ENCODE results near the gene SLC39A11. TPM values are rescaled to one million over a fixed set of nuclear protein-coding genes. Genes with fewer than 3 reads are reported as not detected.

SLC39A11 gene
- polyA plus RNA-seq, 1 donor from 2014 or later = 8.0 TPM

- Histone ChIP-seq H4K20me1 (ENCODE audit: insufficient read depth) (no peaks in the 10 kb centered on the region), H2AFZ (ENCODE audit: low read depth, low read length) (no peak overlapping the region), H3K4me2 (ENCODE audit: low read length) (no peak overlapping the region), H3F3A (ENCODE audit: insufficient read depth, low read length, poor library complexity, severe bottlenecking) (no peaks in the 10 kb centered on the region), H3K27ac (ENCODE audit: low read length) (no peak overlapping the region), H3K9me3 (ENCODE audit: low read length) (no peaks in the 10 kb centered on the region), H3K36me3 (ENCODE audit: insufficient read depth, low read length) (no peaks in the 10 kb centered on the region), H3K27me3 (ENCODE audit: insufficient read depth, low read depth, low read length) (no peaks in the 10 kb centered on the region), H3K9ac (ENCODE audit: low read length) (no peak overlapping the region), H3K79me2 (replicated peaks; ENCODE audit: insufficient read depth, low read length) (no peaks in the 10 kb centered on the region), H3K4me3 (ENCODE audit: low read length) (no peak overlapping the region), H3K9me2 (ENCODE audit: insufficient read depth, low read length) (no peaks in the 10 kb centered on the region)
- TF ChIP-seq CTCF (IDR thresholded peaks at IDR 0.05; ENCODE audit: poor library complexity, severe bottlenecking) = no peak
- no peak for TF ChIP-seq EP300 (conservative IDR thresholded peaks at IDR 0.05; ENCODE audit: poor library complexity, severe bottlenecking)
- TF ChIP-seq SMC3 (conservative IDR thresholded peaks at IDR 0.05; ENCODE audit: poor library complexity) = no peak
- TF ChIP-seq REST (IDR thresholded peaks at IDR 0.05; ENCODE audit: borderline replicate concordance) = no peak
- TF ChIP-seq TAF1 (IDR thresholded peaks at IDR 0.05; ENCODE audit: low read depth) = no peak
- TF ChIP-seq EZH2 (IDR thresholded peaks at IDR 0.05; ENCODE audit: borderline replicate concordance, insufficient read depth, low read length, poor library complexity, severe bottlenecking) = no peak
- no peak for TF ChIP-seq POLR2AphosphoS5 (IDR thresholded peaks at IDR 0.05)
- TF ChIP-seq MXI1 (conservative IDR thresholded peaks at IDR 0.05; ENCODE audit: poor library complexity, severe bottlenecking) = no peak
- no peak for TF ChIP-seq RAD21 (conservative IDR thresholded peaks at IDR 0.05)
These were observed 368.8 kb downstream of the SLC39A11 start for GRCh38 chr17:72723711-72724110.

GRCh38 chr17:72720494-72720825 lies 372.0 kb downstream of the SLC39A11 start:
- TF ChIP-seq REST (IDR thresholded peaks at IDR 0.05; ENCODE audit: borderline replicate concordance) = no peak
- no peak for TF ChIP-seq RAD21 (conservative IDR thresholded peaks at IDR 0.05)
- TF ChIP-seq EZH2 (IDR thresholded peaks at IDR 0.05; ENCODE audit: borderline replicate concordance, insufficient read depth, low read length, poor library complexity, severe bottlenecking) = no peak
- TF ChIP-seq TAF1 (IDR thresholded peaks at IDR 0.05; ENCODE audit: low read depth) = no peak
- no peak for TF ChIP-seq EP300 (conservative IDR thresholded peaks at IDR 0.05; ENCODE audit: poor library complexity, severe bottlenecking)
- no peak for TF ChIP-seq CTCF (IDR thresholded peaks at IDR 0.05; ENCODE audit: poor library complexity, severe bottlenecking)
- TF ChIP-seq SMC3 (conservative IDR thresholded peaks at IDR 0.05; ENCODE audit: poor library complexity) = no peak
- no peak for TF ChIP-seq MXI1 (conservative IDR thresholded peaks at IDR 0.05; ENCODE audit: poor library complexity, severe bottlenecking)
- H3F3A ChIP-seq (ENCODE audit: insufficient read depth, low read length, poor library complexity, severe bottlenecking) = no peaks in the 10 kb centered on the region
- no peak overlapping the region for H3K4me2 ChIP-seq (ENCODE audit: low read length)
- H3K9me3 ChIP-seq (ENCODE audit: low read length) = no peaks in the 10 kb centered on the region
- no peaks in the 10 kb centered on the region for H4K20me1 ChIP-seq (ENCODE audit: insufficient read depth)
- no peak overlapping the region for H3K27ac ChIP-seq (ENCODE audit: low read length)
- H3K79me2 ChIP-seq (replicated peaks; ENCODE audit: insufficient read depth, low read length) = no peaks in the 10 kb centered on the region
- no peaks in the 10 kb centered on the region for H3K36me3 ChIP-seq (ENCODE audit: insufficient read depth, low read length)
- H3K9ac ChIP-seq (ENCODE audit: low read length) = no peak overlapping the region
- H3K27me3 ChIP-seq (ENCODE audit: insufficient read depth, low read depth, low read length) = no peaks in the 10 kb centered on the region
- no peak overlapping the region for H3K4me3 ChIP-seq (ENCODE audit: low read length)
- no peak overlapping the region for H2AFZ ChIP-seq (ENCODE audit: low read depth, low read length)
- H3K9me2 ChIP-seq (ENCODE audit: insufficient read depth, low read length) = no peaks in the 10 kb centered on the region
